ENCODE measurements around the gene EIF4G3.
"Not testable (repeated sequence)": the region's sequence is repeated elsewhere in the genome, so short reads cannot be mapped to it uniquely, and the experiment has no call there.

EIF4G3 gene

GRCh38 chr1:21188235-21188634, 11.5 kb upstream of the EIF4G3 start:
- no peak for DNase-seq (ENCODE audit: low spot score)

DNA sequence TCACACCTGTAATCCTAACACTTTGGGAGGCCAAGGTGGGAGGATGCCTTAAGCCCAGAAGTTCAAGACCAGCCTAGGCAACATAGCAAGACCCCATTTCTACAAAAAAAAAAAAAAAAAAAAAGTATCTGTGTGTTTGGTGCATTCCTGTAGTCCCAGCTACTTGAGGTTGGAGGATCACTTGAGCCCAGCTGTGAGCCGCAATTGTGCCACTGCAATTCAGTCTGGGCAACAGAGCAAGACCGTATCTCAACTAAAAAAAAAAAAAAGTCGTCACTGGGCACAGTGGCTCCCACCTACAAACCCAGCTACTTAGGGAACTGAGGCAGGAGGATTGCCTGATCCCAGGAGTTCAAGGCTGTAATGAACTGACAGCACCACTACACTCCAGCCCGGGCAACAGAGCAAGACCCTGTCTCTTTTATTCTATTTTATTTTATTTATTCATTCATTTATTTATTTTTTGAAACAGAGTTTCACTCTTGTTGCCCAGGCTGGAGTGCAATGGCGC, 8.6 kb upstream of the EIF4G3 start:
- DNase-seq (ENCODE audit: low spot score) = no peak

GRCh38 chr1:21184276-21184675, 7.6 kb upstream of the EIF4G3 start:
- DNase-seq (ENCODE audit: low spot score) = no peak

DNA sequence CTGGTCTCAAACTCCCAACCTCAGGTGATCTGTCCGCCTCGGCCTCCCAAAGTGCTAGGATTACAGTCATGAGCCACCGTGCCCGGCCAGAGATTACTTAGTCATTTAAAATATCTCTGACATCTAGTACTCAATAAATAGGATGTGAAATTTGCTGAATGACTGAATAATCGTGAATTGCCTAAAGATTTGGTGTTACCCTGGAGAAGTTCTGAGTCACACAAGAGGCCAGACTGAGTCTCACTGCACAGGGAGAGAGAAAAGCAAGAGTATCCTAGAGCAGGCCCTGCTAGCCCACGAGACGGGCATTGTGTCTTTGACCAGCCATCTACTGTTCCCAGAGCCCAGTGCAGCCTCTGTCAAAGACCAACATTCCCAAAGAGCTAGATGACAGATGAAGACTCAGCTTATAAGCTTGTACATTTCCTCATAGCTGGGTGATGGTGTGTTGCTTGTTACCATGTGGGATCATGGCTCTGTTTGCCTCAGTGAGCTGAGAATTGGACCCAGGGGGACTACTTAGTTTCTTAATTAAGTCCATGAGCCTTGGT, 5.6 kb upstream of the EIF4G3 start:
- no peak for DNase-seq (ENCODE audit: low spot score)

- not testable (repeated sequence) for DNase-seq (ENCODE audit: low spot score)
Measured at GRCh38 chr1:21178271-21178670, 1.6 kb upstream of the EIF4G3 start.

GRCh38 chr1:21175670-21176581, 771 bp downstream of the EIF4G3 start:
- peak; percentile 47 for DNase-seq (ENCODE audit: low spot score)

DNA sequence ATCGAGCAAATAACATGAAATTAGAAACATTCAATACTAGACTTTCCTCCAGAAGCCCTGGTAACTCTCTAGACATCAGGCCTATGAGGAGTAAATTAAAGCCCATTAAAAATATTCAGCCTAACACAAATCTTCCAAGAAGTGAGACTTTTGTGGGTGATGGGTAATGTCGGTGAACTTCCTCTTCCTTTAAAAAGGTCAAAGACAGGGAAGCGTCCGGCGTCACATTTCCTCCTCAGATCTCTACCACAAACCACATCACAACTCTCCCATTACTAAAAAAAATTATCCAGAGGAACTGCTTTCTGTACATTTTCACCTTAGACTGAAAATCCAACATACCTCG, 1.4 kb downstream of the EIF4G3 start:
- peak; percentile 15 for DNase-seq (ENCODE audit: low spot score)

DNA sequence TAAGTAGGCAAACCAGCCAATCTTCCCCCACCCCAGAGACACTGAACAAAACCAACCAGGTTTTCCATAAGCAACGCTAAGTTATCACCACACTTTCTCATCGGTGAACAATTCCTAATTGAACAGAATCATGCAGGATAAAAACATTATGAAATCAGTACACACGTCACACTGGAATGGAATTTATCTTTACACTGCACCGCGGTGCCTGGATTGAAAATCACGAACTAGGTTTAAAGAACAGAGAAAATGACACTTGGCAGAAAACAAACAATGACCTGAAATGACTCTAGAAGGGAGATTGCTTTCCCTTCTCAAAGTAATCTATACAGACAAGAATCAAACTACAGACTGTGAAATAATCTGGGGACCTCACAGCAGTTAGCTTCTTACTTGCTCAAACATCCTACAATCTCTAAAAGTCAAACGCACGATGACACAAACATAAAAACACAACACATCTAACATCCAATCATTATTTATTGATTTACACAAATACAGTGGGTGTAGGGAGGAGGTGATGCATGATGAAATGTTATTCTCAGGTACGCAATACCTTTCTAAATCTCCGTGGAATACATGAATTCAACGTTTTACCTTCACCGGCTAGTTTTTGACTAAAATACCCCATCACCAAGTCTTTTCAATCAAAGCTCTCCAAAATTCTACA, 1.9 kb downstream of the EIF4G3 start:
- peak; percentile 56 for DNase-seq (ENCODE audit: low spot score)

- DNase-seq (ENCODE audit: low spot score) = no peak
Measured at GRCh38 chr1:21174230-21174629, 2.5 kb downstream of the EIF4G3 start.

DNA sequence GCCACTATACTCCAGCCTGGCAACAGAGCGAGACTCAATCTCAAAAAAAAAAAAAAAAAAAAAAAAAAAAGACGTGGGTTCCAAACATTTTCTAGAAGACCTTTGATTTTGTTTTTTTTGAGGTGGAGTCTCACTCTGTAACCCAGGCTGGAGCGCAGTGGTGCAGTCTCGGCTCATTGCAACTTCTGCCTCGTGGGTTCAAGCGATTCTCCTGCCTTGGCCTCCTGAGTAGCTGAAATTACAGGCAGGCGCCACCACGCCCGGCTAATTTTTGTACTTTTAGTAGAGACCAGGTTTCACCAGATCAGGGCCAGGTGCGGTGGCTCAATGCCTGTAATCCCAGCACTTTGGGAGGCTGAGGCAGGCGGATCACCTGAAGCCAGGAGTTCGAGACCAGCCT, 3.6 kb downstream of the EIF4G3 start:
- not testable (repeated sequence) for DNase-seq (ENCODE audit: low spot score)

DNA sequence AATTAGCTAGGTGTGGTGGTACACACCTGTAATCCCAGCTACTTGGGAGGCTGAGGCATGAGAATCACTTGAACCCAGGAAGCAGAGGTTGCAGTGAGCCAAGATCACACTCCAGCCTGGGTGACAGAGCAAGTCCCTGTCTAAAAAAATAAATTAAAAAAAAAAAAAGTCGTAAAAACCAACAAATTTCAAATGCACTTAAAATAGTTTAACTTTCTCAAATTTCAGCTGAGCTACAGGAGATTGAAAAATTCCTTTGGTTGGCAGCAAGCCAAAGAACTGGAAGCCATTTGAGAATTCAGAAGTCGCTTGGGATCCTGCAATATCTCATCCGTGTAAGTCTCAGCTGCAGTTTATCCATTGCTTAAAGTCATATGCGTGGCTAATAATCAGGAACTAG, 5.9 kb downstream of the EIF4G3 start:
- not testable (repeated sequence) for DNase-seq (ENCODE audit: low spot score)

GRCh38 chr1:21168444-21168843, 8.3 kb downstream of the EIF4G3 start:
- DNase-seq (ENCODE audit: low spot score) = no peak

GRCh38 chr1:21165646-21166045, 11.1 kb downstream of the EIF4G3 start:
- DNase-seq (ENCODE audit: low spot score) = no peak

DNA sequence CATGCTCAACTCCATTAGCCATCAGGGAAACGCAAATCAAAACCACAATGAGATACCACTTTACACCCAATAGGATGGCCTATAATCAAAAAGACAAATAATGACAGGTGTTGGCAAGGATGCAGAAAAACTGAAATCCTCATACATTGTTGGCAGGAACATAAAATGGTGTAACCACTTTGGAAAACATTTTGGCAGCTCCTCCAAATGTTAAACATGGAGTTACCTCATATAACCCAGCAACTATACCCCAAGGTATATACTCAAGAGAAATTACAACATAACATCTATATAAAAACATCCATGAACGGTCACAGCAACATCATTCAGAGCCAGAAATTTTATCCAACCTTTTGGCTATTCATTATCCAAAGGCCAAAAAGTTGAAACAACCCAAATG, 11.6 kb downstream of the EIF4G3 start:
- DNase-seq (ENCODE audit: low spot score) = no peak

- DNase-seq (ENCODE audit: low spot score) = no peak
Measured at GRCh38 chr1:21164266-21164665, 12.4 kb downstream of the EIF4G3 start.

DNA sequence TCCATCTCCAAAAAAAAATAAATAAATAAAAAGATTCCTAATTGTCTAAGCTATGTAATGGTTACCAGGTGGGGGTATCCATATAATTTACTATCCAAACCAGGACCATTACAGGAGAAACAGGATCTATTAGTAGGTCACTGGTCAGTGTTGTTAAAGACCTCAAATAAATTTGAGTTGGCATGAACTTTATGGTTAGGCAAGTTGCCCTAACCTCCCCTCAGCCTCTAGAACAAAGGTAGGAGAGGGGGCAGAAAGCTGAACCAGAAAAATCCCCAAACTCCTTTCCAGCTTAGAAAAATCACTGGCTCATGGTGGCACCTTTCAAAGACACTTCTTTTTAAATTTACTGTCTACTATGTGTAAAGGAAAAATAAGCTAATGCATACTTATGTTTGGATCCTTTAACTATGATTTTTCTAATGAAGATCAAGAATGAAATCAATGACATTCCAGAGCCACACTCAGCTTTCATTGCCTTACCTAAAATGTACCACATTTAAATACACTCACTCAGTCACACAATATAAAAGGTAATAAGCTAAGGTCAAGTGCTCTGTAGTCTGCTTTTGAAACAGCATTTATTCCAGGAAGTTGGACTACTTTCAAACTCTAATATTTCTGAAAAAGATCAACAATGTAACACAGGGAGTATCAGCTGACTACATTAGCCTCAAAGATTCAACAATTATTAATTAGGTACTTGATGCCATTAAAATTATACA, 13.8 kb downstream of the EIF4G3 start:
- DNase-seq (ENCODE audit: low spot score) = no peak

GRCh38 chr1:21161842-21162241, 14.9 kb downstream of the EIF4G3 start:
- no peak for DNase-seq (ENCODE audit: low spot score)

- DNase-seq (ENCODE audit: low spot score) = no peak
Measured at GRCh38 chr1:21160263-21160796, 16.4 kb downstream of the EIF4G3 start.

DNA sequence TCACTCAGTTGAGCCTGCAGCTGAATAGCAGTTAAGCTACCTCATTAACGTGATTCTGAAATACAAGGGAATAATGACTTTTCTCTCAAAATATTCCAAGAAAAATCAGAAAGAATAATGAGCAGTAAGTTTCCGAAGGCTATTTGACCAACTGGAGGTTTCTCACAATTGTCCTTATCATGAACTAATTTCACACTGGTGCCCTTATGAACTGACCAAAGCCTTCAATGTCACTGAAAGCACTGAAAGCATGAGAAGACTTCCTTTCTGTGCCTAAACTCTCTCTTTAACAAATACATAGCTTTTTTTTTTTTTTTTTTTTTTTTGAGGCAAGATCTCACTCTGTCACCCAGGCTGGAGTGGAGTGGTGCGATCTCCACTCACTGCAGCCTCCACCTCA, 18.8 kb downstream of the EIF4G3 start:
- no peak for DNase-seq (ENCODE audit: low spot score)

DNA sequence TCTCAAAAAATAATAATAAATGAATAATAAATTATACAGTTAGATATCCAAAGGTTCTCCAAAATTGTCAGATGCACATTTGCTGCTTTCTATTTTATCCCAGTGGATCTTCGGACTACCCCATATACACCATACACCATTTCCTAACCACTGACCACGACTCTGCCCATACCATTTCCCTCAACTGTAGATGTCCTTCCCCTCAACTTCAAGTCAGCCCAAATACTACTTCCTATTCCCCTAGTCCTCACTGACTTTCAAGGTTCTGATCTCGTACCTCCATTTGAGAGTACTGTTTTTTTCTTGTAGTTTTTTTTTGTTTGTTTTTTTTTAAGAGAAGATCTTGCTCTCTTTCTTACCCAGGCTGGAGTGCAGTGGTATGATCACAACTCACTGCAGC, 19.6 kb downstream of the EIF4G3 start:
- DNase-seq (ENCODE audit: low spot score) = no peak

DNA sequence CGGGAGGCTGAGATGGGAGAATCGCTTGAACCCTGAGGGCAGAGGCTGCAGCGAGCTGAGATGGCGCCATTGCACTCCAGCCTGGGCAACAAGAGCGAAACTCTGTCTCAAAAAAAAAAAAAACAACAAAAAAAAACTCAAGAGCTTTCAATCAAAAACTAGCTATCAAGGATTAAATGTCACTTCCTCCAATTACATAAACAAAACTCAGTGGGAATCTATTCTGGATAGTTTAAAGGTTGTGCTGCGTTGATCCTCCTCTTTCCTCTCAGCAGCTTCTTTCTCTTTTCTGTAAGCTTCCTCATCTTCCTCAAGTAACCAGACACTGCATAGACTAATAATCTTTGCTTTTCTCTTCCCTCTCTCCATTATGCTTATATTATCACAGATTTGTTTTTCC, 20.7 kb downstream of the EIF4G3 start:
- DNase-seq (ENCODE audit: low spot score) = no peak

DNA sequence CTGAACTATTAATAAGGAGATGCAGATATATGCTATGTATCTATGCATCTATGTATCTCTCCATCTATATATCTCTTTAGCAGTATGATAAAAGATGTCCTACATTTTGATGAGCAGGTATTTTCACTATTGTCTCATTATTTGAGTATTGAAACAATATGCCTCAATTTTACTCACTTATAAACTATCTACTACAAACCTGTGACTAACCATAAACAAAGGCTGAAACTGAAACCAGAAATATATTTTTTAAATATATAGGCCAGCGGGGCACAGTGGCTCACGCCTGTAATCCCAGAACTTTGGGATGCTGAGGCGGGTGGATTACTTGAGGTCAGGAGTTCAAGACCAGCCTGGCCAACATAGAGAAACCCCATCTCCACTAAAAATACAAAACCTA, 22.0 kb downstream of the EIF4G3 start:
- DNase-seq (ENCODE audit: low spot score) = no peak
